ENCODE measurements around the gene ZBTB47. TPM values are rescaled to one million over a fixed set of nuclear protein-coding genes. Genes with fewer than 3 reads are reported as not detected.

Gene ZBTB47
- total RNA-seq, 1 donor from 2014 or later: 20.5 TPM

- TF ChIP-seq, protein P1, sequence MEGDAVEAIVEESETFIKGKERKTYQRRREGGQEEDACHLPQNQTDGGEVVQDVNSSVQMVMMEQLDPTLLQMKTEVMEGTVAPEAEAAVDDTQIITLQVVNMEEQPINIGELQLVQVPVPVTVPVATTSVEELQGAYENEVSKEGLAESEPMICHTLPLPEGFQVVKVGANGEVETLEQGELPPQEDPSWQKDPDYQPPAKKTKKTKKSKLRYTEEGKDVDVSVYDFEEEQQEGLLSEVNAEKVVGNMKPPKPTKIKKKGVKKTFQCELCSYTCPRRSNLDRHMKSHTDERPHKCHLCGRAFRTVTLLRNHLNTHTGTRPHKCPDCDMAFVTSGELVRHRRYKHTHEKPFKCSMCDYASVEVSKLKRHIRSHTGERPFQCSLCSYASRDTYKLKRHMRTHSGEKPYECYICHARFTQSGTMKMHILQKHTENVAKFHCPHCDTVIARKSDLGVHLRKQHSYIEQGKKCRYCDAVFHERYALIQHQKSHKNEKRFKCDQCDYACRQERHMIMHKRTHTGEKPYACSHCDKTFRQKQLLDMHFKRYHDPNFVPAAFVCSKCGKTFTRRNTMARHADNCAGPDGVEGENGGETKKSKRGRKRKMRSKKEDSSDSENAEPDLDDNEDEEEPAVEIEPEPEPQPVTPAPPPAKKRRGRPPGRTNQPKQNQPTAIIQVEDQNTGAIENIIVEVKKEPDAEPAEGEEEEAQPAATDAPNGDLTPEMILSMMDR (IDR thresholded peaks at IDR 0.05; ENCODE audit: unreplicated experiment): no peak
- Mint-ChIP-seq H3K27ac (ENCODE audit: unreplicated experiment) (peak overlapping the region; percentile 5), H3K9me3 (ENCODE audit: unreplicated experiment) (no peaks in the 10 kb centered on the region), H3K27me3 (ENCODE audit: unreplicated experiment) (no peaks in the 10 kb centered on the region), H3K36me3 (ENCODE audit: low read depth, unreplicated experiment) (peaks cover 30% of the 10 kb centered on the region), H3K4me1 (ENCODE audit: unreplicated experiment) (peaks cover 6% of the 10 kb centered on the region), H3K4me3 (ENCODE audit: unreplicated experiment) (peak overlapping the region; percentile 12)
- no peak for DNase-seq (ENCODE audit: low spot score)
Measured at GRCh38 chr3:42635111-42635510, 18.4 kb upstream of the ZBTB47 start.

GRCh38 chr3:42637001-42637400, 16.5 kb upstream of the ZBTB47 start:
- H3K9me3 Mint-ChIP-seq (ENCODE audit: unreplicated experiment): no peaks in the 10 kb centered on the region
- H3K27ac Mint-ChIP-seq (ENCODE audit: unreplicated experiment): no peak overlapping the region
- peaks cover 16% of the 10 kb centered on the region for H3K4me1 Mint-ChIP-seq (ENCODE audit: unreplicated experiment)
- TF ChIP-seq, protein P1 (IDR thresholded peaks at IDR 0.05; ENCODE audit: unreplicated experiment): no peak
- H3K4me3 Mint-ChIP-seq (ENCODE audit: unreplicated experiment): no peak overlapping the region
- peaks cover 30% of the 10 kb centered on the region for H3K36me3 Mint-ChIP-seq (ENCODE audit: low read depth, unreplicated experiment)
- no peak for DNase-seq (ENCODE audit: low spot score)
- no peaks in the 10 kb centered on the region for H3K27me3 Mint-ChIP-seq (ENCODE audit: unreplicated experiment)

DNA sequence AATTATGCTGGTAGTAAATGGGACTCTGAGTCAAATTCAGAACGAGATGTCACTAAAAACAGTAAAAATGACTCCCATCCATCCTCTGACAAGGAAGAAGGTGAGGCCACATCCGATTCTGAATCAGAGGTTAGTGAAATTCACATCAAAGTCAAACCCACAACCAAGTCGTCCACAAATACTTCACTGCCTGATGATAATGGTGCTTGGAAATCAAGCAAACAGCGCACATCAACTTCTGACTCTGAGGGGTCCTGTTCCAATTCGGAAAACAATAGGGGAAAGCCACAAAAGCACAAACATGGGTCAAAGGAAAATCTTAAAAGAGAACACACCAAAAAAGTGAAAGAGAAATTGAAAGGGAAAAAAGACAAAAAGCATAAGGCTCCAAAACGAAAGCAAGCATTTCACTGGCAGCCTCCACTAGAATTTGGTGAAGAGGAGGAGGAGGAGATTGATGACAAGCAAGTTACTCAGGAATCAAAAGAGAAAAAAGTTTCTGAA, 15.1 kb upstream of the ZBTB47 start:
- peaks cover 26% of the 10 kb centered on the region for H3K36me3 Mint-ChIP-seq (ENCODE audit: low read depth, unreplicated experiment)
- TF ChIP-seq, protein P1 (IDR thresholded peaks at IDR 0.05; ENCODE audit: unreplicated experiment): no peak
- no peak for DNase-seq (ENCODE audit: low spot score)
- no peak overlapping the region for H3K4me3 Mint-ChIP-seq (ENCODE audit: unreplicated experiment)
- H3K4me1 Mint-ChIP-seq (ENCODE audit: unreplicated experiment): peaks cover 16% of the 10 kb centered on the region
- peaks cover 2% of the 10 kb centered on the region for H3K27me3 Mint-ChIP-seq (ENCODE audit: unreplicated experiment)
- H3K27ac Mint-ChIP-seq (ENCODE audit: unreplicated experiment): no peak overlapping the region
- H3K9me3 Mint-ChIP-seq (ENCODE audit: unreplicated experiment): no peaks in the 10 kb centered on the region

DNA sequence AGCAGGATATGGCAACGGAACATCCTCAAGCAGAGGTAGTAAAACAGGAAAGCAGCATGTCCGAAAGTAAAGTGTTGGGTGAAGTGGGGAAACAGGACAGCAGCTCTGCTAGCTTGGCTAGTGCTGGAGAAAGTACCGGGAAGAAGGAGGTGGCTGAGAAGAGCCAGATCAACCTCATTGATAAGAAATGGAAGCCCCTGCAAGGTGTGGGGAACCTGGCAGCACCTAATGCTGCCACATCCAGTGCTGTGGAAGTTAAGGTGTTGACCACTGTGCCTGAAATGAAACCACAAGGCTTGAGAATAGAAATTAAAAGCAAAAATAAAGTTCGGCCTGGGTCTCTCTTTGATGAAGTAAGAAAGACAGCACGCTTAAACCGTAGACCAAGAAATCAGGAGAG, 14.3 kb upstream of the ZBTB47 start:
- TF ChIP-seq, protein P1 (IDR thresholded peaks at IDR 0.05; ENCODE audit: unreplicated experiment): no peak
- DNase-seq (ENCODE audit: low spot score): no peak
- Mint-ChIP-seq H3K36me3 (ENCODE audit: low read depth, unreplicated experiment) (peaks cover 22% of the 10 kb centered on the region), H3K4me1 (ENCODE audit: unreplicated experiment) (peaks cover 16% of the 10 kb centered on the region), H3K9me3 (ENCODE audit: unreplicated experiment) (no peaks in the 10 kb centered on the region), H3K4me3 (ENCODE audit: unreplicated experiment) (no peak overlapping the region), H3K27ac (ENCODE audit: unreplicated experiment) (no peak overlapping the region), H3K27me3 (ENCODE audit: unreplicated experiment) (peaks cover 2% of the 10 kb centered on the region)

- H3K4me1 Mint-ChIP-seq (ENCODE audit: unreplicated experiment): peaks cover 13% of the 10 kb centered on the region
- peak overlapping the region; percentile 92 for H3K27ac Mint-ChIP-seq (ENCODE audit: unreplicated experiment)
- H3K9me3 Mint-ChIP-seq (ENCODE audit: unreplicated experiment): no peaks in the 10 kb centered on the region
- no peak overlapping the region for H3K4me3 Mint-ChIP-seq (ENCODE audit: unreplicated experiment)
- H3K27me3 Mint-ChIP-seq (ENCODE audit: unreplicated experiment): peaks cover 3% of the 10 kb centered on the region
- no peak for DNase-seq (ENCODE audit: low spot score)
- peaks cover 26% of the 10 kb centered on the region for H3K36me3 Mint-ChIP-seq (ENCODE audit: low read depth, unreplicated experiment)
- TF ChIP-seq, protein P1 (IDR thresholded peaks at IDR 0.05; ENCODE audit: unreplicated experiment): no peak
Measured at GRCh38 chr3:42640129-42640528, 13.4 kb upstream of the ZBTB47 start.
